GM12865 (cell line): ENCODE measurements around the gene NDUFV2.

Experiments used
- DNase-seq: peaks from one replicate; pipeline ENCODE4 v3.0.0; 2010; ENCODE audit warnings: low read depth
- H3K4me3 ChIP-seq: 2 replicates; pipeline ENCODE4 v1.5.1; 2011; ENCODE audit warnings: mild to moderate bottlenecking, low read depth, low read length, control low read depth
- CTCF ChIP-seq: IDR thresholded peaks from 2 replicates; pipeline ENCODE4 v1.5.1; 2011; ENCODE audit warnings: low read length, control low read depth, low read depth, inconsistent platforms; ENCODE audit not compliant: insufficient read depth; ENCODE audit errors: missing control alignments

The NDUFV2 gene

GRCh38 chr18:9102508-9103375 is at the start of gene NDUFV2:
Gene NDUFV2 (plus strand): TSS chr18:9102699. CDS start chr18:9102744, 45 bp downstream.
- peak; percentile 98 for DNase-seq
- TF ChIP-seq CTCF, result no peak

GRCh38 chr18:9053814-9054213 is 48.7 kb upstream of the NDUFV2 start:
- H3K4me3 ChIP-seq, result no peak overlapping the region
- TF ChIP-seq CTCF, result no peak
- DNase-seq, result no peak

More at GRCh38 chr18:9102508-9103375, at the start of gene NDUFV2:
- peak within 1 kb of the TSS; percentile 89 for H3K4me3 ChIP-seq

- no peak for TF ChIP-seq CTCF
- peak; percentile 56 for DNase-seq
- no peak overlapping the region for H3K4me3 ChIP-seq
Measured at GRCh38 chr18:9055185-9055584, 47.3 kb upstream of the NDUFV2 start.

- no peak for DNase-seq
- no peak for TF ChIP-seq CTCF
- H3K4me3 ChIP-seq, result no peak overlapping the region
Measured at GRCh38 chr18:9055626-9056025, 46.9 kb upstream of the NDUFV2 start.

- TF ChIP-seq CTCF, result no peak
- DNase-seq, result no peak
- no peak overlapping the region for H3K4me3 ChIP-seq
Measured at GRCh38 chr18:9057646-9058045, 44.9 kb upstream of the NDUFV2 start.

- DNase-seq, result no peak
- no peak for TF ChIP-seq CTCF
- no peak overlapping the region for H3K4me3 ChIP-seq
Measured at GRCh38 chr18:9058406-9058805, 44.1 kb upstream of the NDUFV2 start.

- DNase-seq, result no peak
- no peak for TF ChIP-seq CTCF
- H3K4me3 ChIP-seq, result peak overlapping the region; percentile 36
Measured at GRCh38 chr18:9062418-9062751, 40.1 kb upstream of the NDUFV2 start.
